Adrenal gland (tissue), 12 donors: ENCODE measurements around the gene WWC2. TPM values are rescaled to one million over a fixed set of nuclear protein-coding genes. Genes with fewer than 3 reads are reported as not detected.

ENCODE experiments used
- DNase-seq, 7 donors: peaks; one replicate each; pipeline ENCODE4 v3.0.0-alpha.2; 2019 to 2020
- H3K27ac ChIP-seq, 5 donors: fragments of 200-600 bp; sonication (generic) in 4 of 5; 1 replicate in 3 of 5; 2 replicates in 2 of 5; pipeline versions ENCODE4 v1.5.1 to v1.8.0; 2016 to 2020; ENCODE audit warnings: mild to moderate bottlenecking in 1 of 5
- H3K27me3 ChIP-seq: fragments of 200-600 bp; 2 replicates; pipeline ENCODE4 v1.8.0; 2021
- H3K36me3 ChIP-seq, 2 donors: fragments of 200-600 bp; replicated peaks in 1 of 2; 1 replicate in 1 of 2; 2 replicates in 1 of 2; pipeline versions ENCODE4 v1.5.1 to v1.8.0; 2018 to 2022
- H3K4me1 ChIP-seq, 2 donors: fragments of 200-600 bp; replicated peaks in 1 of 2; 1 replicate in 1 of 2; 2 replicates in 1 of 2; pipeline versions ENCODE4 v1.5.1 to v1.8.0; 2018 to 2021
- H3K4me3 ChIP-seq, 4 donors: fragments of 200-600 bp; sonication (generic) in 3 of 4; one replicate each; pipeline ENCODE4 v1.5.1; 2016 to 2018
- H3K9me3 ChIP-seq, 3 donors: fragments of 200-600 bp; sonication (generic) in 1 of 3; replicated peaks in 1 of 3; 1 replicate in 2 of 3; 2 replicates in 1 of 3; pipeline versions ENCODE4 v1.5.1 to v1.8.0; 2016 to 2021
- POLR2A ChIP-seq, 2 donors: fragments of 450-650 bp; IDR thresholded peaks; one replicate each; pipeline ENCODE4 v1.6.1; 2017; ENCODE audit warnings: antibody characterized with exemption in 2 of 2, mild to moderate bottlenecking in 2 of 2, moderate library complexity in 1 of 2
- WGBS, 4 donors: extraction: QIAGEN DNeasy Blood & Tissue Kit in 2 of 4; methylation state at CpG; one replicate each; pipeline versions ENCODE4 v1.1.5 to v1.1.7; 2013 to 2017; 5-methylcytosine and 5-hydroxymethylcytosine counted together
- intact Hi-C, 2 donors: fragments of 100-400 bp; cut with DNase I; formaldehyde crosslinking; loops; one replicate each; pipeline versions ENCODE4 v1.14.1 to v1.15.0; 2022 to 2023
- polyA plus RNA-seq, 3 donors: library from polyadenylated mRNA; stranded (reverse); fragments of 200-250 nt in 2 of 3; fragments of 350-450 nt in 1 of 3; fragmentation: Illumina TruSeq in 1 of 3; extraction: RNeasy Lipid Tissue Mini Kit (QIAGEN cat#74804) in 1 of 3; gene quantifications; one replicate each; pipeline ENCODE4 v1.2.3, GENCODE V29; 2013 to 2014
- total RNA-seq, 9 donors: library from RNA; depleted of rRNA in 4 of 9; stranded (reverse); fragments of >200 nt in 4 of 9; fragments of 120-200 nt in 1 of 9; fragmentation: NEBNext Ultra II Directional in 1 of 9; extraction: Animal tissue kit (Norgen Biotek cat#: 25700) in 1 of 9; gene quantifications; one replicate each; pipeline versions ENCODE4 v1.1.0 to v1.2.4, GENCODE V29; 2013 to 2023
- TF ChIP-seq, protein P1 (sequence below), 6 experiments: fragments of 450-650 bp in 4 of 6; fragments of 200-600 bp in 2 of 6; sonication (generic) in 1 of 6; IDR thresholded peaks; 1 replicate in 5 of 6; 2 replicates in 1 of 6; pipeline versions ENCODE4 v1.5.1 to v1.8.0; 2016 to 2021; ENCODE audit warnings: antibody characterized with exemption in 6 of 6, mild to moderate bottlenecking in 2 of 6, moderate library complexity in 1 of 6
- donor health status: healthy with polysubstance abuse.
- donor health status: Bipolar disorder and iron deficiency.
- donor health status: DM: yes; HTN: yes; CAD: no.
- donor health status: DM: no; HTN: no; CAD: no.
- donor health status: DM: no; HTN: no; CAD: no.
- donor health status: DM: yes; HTN: yes; CAD: no.

The WWC2 gene
- total and polyA plus RNA-seq, 12 donors: 3.1 to 27.9 (median 17.4) TPM

DNA sequence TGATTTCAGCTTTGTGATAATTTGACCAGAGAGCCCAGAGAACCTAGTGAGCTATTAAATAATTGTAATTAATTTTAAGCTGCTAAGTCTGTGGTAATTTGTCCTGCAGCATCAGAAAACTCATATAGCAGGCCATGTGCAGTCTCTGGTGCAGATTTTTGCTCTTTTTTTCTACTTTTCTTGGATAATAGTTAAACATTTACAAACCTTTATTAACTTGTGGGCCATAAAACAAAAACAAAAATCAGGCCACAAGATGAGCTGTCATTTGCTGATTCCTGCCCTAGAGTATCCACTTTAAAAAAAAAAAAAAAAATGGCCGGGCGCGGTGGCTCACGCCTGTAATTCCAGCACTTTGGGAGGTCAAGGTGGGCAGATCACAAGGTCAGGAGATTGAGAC lies 121.2 kb downstream of the WWC2 start:
- DNase-seq: no peak
- H3K4me3 ChIP-seq: no peak overlapping the region
- H3K36me3 ChIP-seq: no peaks in the 10 kb centered on the region
- WGBS, 4 donors: 95 to 99% (median 96%) methylated on average over 4 of the region's 4 CpGs
- no peaks in the 10 kb centered on the region for H3K9me3 ChIP-seq
- H3K4me1 ChIP-seq: no peaks in the 10 kb centered on the region
- TF ChIP-seq, protein P1, sequence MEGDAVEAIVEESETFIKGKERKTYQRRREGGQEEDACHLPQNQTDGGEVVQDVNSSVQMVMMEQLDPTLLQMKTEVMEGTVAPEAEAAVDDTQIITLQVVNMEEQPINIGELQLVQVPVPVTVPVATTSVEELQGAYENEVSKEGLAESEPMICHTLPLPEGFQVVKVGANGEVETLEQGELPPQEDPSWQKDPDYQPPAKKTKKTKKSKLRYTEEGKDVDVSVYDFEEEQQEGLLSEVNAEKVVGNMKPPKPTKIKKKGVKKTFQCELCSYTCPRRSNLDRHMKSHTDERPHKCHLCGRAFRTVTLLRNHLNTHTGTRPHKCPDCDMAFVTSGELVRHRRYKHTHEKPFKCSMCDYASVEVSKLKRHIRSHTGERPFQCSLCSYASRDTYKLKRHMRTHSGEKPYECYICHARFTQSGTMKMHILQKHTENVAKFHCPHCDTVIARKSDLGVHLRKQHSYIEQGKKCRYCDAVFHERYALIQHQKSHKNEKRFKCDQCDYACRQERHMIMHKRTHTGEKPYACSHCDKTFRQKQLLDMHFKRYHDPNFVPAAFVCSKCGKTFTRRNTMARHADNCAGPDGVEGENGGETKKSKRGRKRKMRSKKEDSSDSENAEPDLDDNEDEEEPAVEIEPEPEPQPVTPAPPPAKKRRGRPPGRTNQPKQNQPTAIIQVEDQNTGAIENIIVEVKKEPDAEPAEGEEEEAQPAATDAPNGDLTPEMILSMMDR (IDR thresholded peaks at IDR 0.05): no peak
- no peak for TF ChIP-seq POLR2A (IDR thresholded peaks at IDR 0.05)
- H3K27me3 ChIP-seq: no peaks in the 10 kb centered on the region
- H3K27ac ChIP-seq: no peak overlapping the region
- intact Hi-C loops: no loop called here

DNA sequence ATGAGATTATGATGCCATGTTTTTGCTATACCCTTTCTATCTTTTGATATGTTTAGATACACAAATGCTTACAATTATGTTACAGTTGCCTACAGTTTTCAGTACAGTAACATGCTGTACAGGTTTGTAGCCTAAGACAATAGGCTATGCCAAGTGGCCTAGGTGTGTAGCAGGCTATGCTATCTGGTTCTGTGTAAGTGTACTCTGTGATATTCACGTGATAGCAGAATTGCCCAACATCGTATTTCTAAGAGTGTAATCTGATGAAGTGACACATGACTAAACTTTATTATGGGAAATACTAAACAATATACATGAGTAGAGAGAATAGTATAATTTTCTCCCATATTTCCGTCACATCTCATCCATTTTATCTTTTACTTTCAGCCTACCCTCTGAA lies 124.0 kb downstream of the WWC2 start:
- Histone ChIP-seq H3K27me3 (no peaks in the 10 kb centered on the region), H3K4me1 (no peaks in the 10 kb centered on the region), H3K27ac (no peak overlapping the region), H3K36me3 (no peaks in the 10 kb centered on the region), H3K9me3 (no peaks in the 10 kb centered on the region), H3K4me3 (no peak overlapping the region)
- WGBS, 4 donors: 88 to 97% (median 93%) methylated on average over 3 of the region's 3 CpGs
- TF ChIP-seq, protein P1 (IDR thresholded peaks at IDR 0.05): no peak
- no peak for TF ChIP-seq POLR2A (IDR thresholded peaks at IDR 0.05)
- intact Hi-C loops: no loop called here
- DNase-seq: no peak

DNA sequence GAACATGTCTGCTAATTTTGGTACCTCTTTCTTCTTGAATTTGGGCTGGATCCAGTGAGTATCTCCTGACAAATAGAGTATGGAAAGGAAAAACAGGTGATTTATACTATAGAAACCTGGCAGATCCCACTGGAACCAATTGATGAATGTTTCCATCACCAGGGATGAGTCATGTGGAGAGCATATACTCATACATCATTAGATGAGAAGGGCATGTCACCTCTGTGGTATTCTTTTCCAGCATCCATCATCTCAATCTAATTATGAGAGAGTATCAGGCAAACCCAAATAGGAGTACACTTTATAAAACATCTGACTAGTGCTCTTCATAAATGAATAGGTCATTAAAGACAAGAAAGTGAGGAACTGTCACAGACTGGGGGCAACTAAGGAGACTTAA lies 130.3 kb downstream of the WWC2 start:
- TF ChIP-seq POLR2A (IDR thresholded peaks at IDR 0.05): no peak
- TF ChIP-seq, protein P1 (IDR thresholded peaks at IDR 0.05): no peak
- H3K9me3 ChIP-seq: no peaks in the 10 kb centered on the region
- intact Hi-C loops: no loop called here

DNA sequence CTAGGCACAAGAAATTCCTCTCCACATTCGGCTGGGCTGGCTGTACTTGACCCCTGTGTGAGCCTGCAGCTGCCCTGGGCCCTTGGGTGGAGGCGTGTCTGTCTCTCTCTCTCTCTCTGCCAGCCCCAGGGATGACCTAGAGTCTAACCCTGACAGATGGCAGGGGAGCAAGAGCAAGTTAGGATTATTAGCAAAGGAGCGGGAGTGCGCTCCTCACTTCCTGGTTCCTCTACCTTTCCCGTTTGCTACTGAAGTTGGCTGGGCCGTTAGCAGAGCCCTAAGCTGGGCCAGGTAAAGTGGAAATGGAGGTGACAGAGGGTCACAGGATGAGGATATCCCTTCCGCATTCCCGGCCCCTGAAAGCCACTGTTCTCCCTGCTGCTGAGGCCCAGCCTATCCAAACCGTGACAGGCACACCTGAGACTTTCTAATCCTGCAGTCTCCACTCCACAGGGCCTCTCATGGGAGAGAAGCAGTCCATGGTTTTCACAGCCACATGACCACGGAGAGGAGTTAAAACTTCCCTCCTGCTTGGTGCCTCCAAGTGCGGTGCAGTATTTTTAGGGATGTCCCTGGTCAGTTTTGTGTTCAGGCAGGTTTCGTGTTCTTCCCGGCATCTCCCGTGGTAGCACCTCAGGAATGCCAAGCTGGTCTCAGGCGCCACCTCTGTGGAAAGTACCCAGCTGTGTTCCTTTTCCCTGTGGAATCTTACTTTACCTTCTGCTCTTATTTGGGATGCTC lies 141.7 kb downstream of the WWC2 start:
- Histone ChIP-seq H3K4me1 (no peaks in the 10 kb centered on the region), H3K27ac (no peak overlapping the region), H3K9me3 (no peaks in the 10 kb centered on the region), H3K27me3 (no peaks in the 10 kb centered on the region), H3K4me3 (no peak overlapping the region), H3K36me3 (no peaks in the 10 kb centered on the region)
- intact Hi-C loops: no loop called here
- DNase-seq: no peak
- 86 to 89% (median 89%) methylated on average over 13 to 15 of the region's 15 CpGs for WGBS, 4 donors
- TF ChIP-seq, protein P1 (IDR thresholded peaks at IDR 0.05): no peak
- no peak for TF ChIP-seq POLR2A (IDR thresholded peaks at IDR 0.05)

More for the DNA sequence above, 130.3 kb downstream of the WWC2 start:
- H3K4me3 ChIP-seq: no peak overlapping the region
- H3K27me3 ChIP-seq: no peaks in the 10 kb centered on the region
- DNase-seq: no peak
- H3K4me1 ChIP-seq: no peaks in the 10 kb centered on the region
- H3K36me3 ChIP-seq: no peaks in the 10 kb centered on the region
- H3K27ac ChIP-seq: no peak overlapping the region
